Epithelial cell of esophagus (primary cell): ENCODE measurements around the gene MAP2K6.

Experiments
- DNase-seq: peaks from one replicate; pipeline ENCODE4 v3.0.0; 2010; ENCODE audit warnings: low read depth
- H3K4me3 ChIP-seq: 2 replicates; pipeline ENCODE4 v1.5.1; 2011; ENCODE audit warnings: mild to moderate bottlenecking, low read length, control low read depth
- CTCF ChIP-seq: IDR thresholded peaks from 2 replicates; pipeline ENCODE4 v1.5.1; 2011; ENCODE audit warnings: low read depth, mild to moderate bottlenecking, low read length, control low read depth, inconsistent platforms; ENCODE audit not compliant: insufficient read depth; ENCODE audit errors: missing control alignments

MAP2K6 gene

GRCh38 chr17:69579961-69580677 is 165.6 kb downstream of the MAP2K6 start:
- DNase-seq = no peak
- no peak for TF ChIP-seq CTCF
- no peak overlapping the region for H3K4me3 ChIP-seq

- TF ChIP-seq CTCF = no peak
- no peak for DNase-seq
- no peak overlapping the region for H3K4me3 ChIP-seq
Observed at GRCh38 chr17:69581061-69581961, 166.8 kb downstream of the MAP2K6 start.

GRCh38 chr17:69588316-69588715 is 173.8 kb downstream of the MAP2K6 start:
- DNase-seq = no peak
- no peak for TF ChIP-seq CTCF
- H3K4me3 ChIP-seq = no peak overlapping the region

- TF ChIP-seq CTCF = no peak
- no peak for DNase-seq
- no peak overlapping the region for H3K4me3 ChIP-seq
Observed at GRCh38 chr17:69588827-69589239, 174.3 kb downstream of the MAP2K6 start.

- H3K4me3 ChIP-seq = no peak overlapping the region
- no peak for TF ChIP-seq CTCF
- no peak for DNase-seq
Observed at GRCh38 chr17:69590671-69591070, 176.2 kb downstream of the MAP2K6 start.

- no peak for TF ChIP-seq CTCF
- no peak overlapping the region for H3K4me3 ChIP-seq
- no peak for DNase-seq
Observed at GRCh38 chr17:69592692-69593350, 178.3 kb downstream of the MAP2K6 start.
